Activated T-cell treated with anti-CD3 and anti-CD28 coated beads for 24 hours (primary cell): ENCODE measurements around the gene ZDHHC8.

Experiments
- DNase-seq: peaks from one replicate; pipeline ENCODE4 v3.0.0-alpha.2; 2020; ENCODE audit warnings: low read depth

The ZDHHC8 gene

GRCh38 chr22:20181194-20181883 is 49.7 kb downstream of the ZDHHC8 start:
- DNase-seq = no peak

- DNase-seq = no peak
These were observed 50.3 kb downstream of the ZDHHC8 start for GRCh38 chr22:20181884-20182236.

- no peak for DNase-seq
These were observed 50.8 kb downstream of the ZDHHC8 start for GRCh38 chr22:20182365-20182764.

- DNase-seq = no peak
These were observed 51.5 kb downstream of the ZDHHC8 start for GRCh38 chr22:20183101-20183500.

- no peak for DNase-seq
These were observed 52.2 kb downstream of the ZDHHC8 start for GRCh38 chr22:20183823-20184222.

- DNase-seq = no peak
These were observed 53.0 kb downstream of the ZDHHC8 start for GRCh38 chr22:20184501-20185165.

GRCh38 chr22:20185750-20186149 is 54.1 kb downstream of the ZDHHC8 start:
- DNase-seq = no peak

GRCh38 chr22:20186183-20186870 is 54.7 kb downstream of the ZDHHC8 start:
- no peak for DNase-seq

GRCh38 chr22:20186871-20187546 is 55.4 kb downstream of the ZDHHC8 start:
- no peak for DNase-seq

GRCh38 chr22:20187777-20188566 is 56.4 kb downstream of the ZDHHC8 start:
- no peak for DNase-seq

- no peak for DNase-seq
These were observed 56.9 kb downstream of the ZDHHC8 start for GRCh38 chr22:20188567-20188877.

- DNase-seq = no peak
These were observed 59.5 kb downstream of the ZDHHC8 start for GRCh38 chr22:20191000-20191515.

- DNase-seq = no peak
These were observed 60.2 kb downstream of the ZDHHC8 start for GRCh38 chr22:20191803-20192202.

- DNase-seq = no peak
These were observed 60.8 kb downstream of the ZDHHC8 start for GRCh38 chr22:20192293-20192971.

GRCh38 chr22:20192972-20193760 is 61.6 kb downstream of the ZDHHC8 start:
- no peak for DNase-seq

- DNase-seq = no peak
These were observed 62.3 kb downstream of the ZDHHC8 start for GRCh38 chr22:20193761-20194494.

- DNase-seq = no peak
These were observed 63.3 kb downstream of the ZDHHC8 start for GRCh38 chr22:20194681-20195593.

GRCh38 chr22:20196094-20196842 is 64.7 kb downstream of the ZDHHC8 start:
- DNase-seq = no peak
